ENCODE results near the gene PRDM16.

- no peak for TF ChIP-seq SP2 (tag by site-specific recombination; IDR thresholded peaks at IDR 0.05)
- TF ChIP-seq ZNF449 (tag by site-specific recombination; IDR thresholded peaks at IDR 0.05) = no peak
- TF ChIP-seq ZNF335 (tag by site-specific recombination; conservative IDR thresholded peaks at IDR 0.05) = no peak
- no peak for TF ChIP-seq ZNF146 (tag by site-specific recombination; IDR thresholded peaks at IDR 0.05)
- TF ChIP-seq SCRT1 (tag by site-specific recombination; IDR thresholded peaks at IDR 0.05; ENCODE audit: borderline replicate concordance) = no peak
- no peak for TF ChIP-seq ZNF394 (tag by site-specific recombination; IDR thresholded peaks at IDR 0.05; ENCODE audit: borderline replicate concordance)
- TF ChIP-seq ZNF155 (tag by site-specific recombination; IDR thresholded peaks at IDR 0.05) = no peak
- TF ChIP-seq YY1 (tag by site-specific recombination; IDR thresholded peaks at IDR 0.05) = no peak
- no peak for TF ChIP-seq BCL6B (tag by site-specific recombination; IDR thresholded peaks at IDR 0.05)
- TF ChIP-seq CTCF (tag by site-specific recombination; IDR thresholded peaks at IDR 0.05) = no peak
- no peak for TF ChIP-seq GLIS2 (tag by site-specific recombination; IDR thresholded peaks at IDR 0.05)
Measured at GRCh38 chr1:3258386-3259003, 189.5 kb downstream of the PRDM16 start.
